Astrocyte of the cerebellum (primary cell): Measurements from ENCODE around the gene C1orf210.

Experiments used
- DNase-seq: peaks from one replicate; pipeline ENCODE4 v3.0.0-alpha.2; 2011; ENCODE audit warnings: low read depth
- H3K4me3 ChIP-seq: 2 replicates; pipeline ENCODE4 v1.5.1; 2011; ENCODE audit warnings: mild to moderate bottlenecking, low read depth, low read length, moderate library complexity
- in situ Hi-C: cut with HindIII; loops from 2 replicates; pipeline ENCODE4 v1.10.0; 2017; ENCODE audit warnings: low sequenced_read_pairs
- TF ChIP-seq, protein P1 (sequence below): IDR thresholded peaks from 2 replicates; pipeline ENCODE4 v1.5.1; 2012; ENCODE audit warnings: low read length, low read depth, moderate library complexity, mild to moderate bottlenecking; ENCODE audit errors: missing control alignments

Gene C1orf210

DNA sequence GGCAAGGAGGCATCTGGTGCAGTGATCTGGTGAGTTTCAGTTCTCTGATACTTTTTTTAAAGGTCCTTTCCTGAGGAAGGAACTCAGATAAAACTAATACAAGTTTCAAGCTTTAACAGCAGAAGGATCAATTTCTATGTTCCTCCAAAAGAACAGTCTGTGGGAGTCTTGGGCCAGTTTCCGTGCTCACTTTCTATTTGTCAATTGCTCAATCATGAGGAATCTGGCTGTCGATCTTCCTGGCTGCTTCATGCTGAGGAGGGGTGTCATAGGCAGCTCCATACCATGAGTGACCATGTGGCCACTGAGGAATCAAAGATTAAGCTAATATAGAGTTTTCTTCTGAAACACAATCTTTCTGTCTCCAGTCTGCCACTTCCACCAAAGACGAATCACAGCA lies 27.0 kb downstream of the C1orf210 start:
- TF ChIP-seq, protein P1, sequence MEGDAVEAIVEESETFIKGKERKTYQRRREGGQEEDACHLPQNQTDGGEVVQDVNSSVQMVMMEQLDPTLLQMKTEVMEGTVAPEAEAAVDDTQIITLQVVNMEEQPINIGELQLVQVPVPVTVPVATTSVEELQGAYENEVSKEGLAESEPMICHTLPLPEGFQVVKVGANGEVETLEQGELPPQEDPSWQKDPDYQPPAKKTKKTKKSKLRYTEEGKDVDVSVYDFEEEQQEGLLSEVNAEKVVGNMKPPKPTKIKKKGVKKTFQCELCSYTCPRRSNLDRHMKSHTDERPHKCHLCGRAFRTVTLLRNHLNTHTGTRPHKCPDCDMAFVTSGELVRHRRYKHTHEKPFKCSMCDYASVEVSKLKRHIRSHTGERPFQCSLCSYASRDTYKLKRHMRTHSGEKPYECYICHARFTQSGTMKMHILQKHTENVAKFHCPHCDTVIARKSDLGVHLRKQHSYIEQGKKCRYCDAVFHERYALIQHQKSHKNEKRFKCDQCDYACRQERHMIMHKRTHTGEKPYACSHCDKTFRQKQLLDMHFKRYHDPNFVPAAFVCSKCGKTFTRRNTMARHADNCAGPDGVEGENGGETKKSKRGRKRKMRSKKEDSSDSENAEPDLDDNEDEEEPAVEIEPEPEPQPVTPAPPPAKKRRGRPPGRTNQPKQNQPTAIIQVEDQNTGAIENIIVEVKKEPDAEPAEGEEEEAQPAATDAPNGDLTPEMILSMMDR: no peak
- DNase-seq: no peak
- in situ Hi-C loops: no loop called here
- H3K4me3 ChIP-seq: no peak overlapping the region

- no peak for DNase-seq
- TF ChIP-seq, protein P1: no peak
- in situ Hi-C loops: no loop called here
- no peak overlapping the region for H3K4me3 ChIP-seq
Measured at GRCh38 chr1:43256675-43257570, 28.5 kb downstream of the C1orf210 start.

- in situ Hi-C loops: no loop called here
- no peak for DNase-seq
- TF ChIP-seq, protein P1: no peak
- H3K4me3 ChIP-seq: no peak overlapping the region
Measured at GRCh38 chr1:43255438-43256210, 29.8 kb downstream of the C1orf210 start.

GRCh38 chr1:43253876-43254275 lies 31.5 kb downstream of the C1orf210 start:
- TF ChIP-seq, protein P1: no peak
- no peak overlapping the region for H3K4me3 ChIP-seq
- in situ Hi-C loops: no loop called here
- no peak for DNase-seq

DNA sequence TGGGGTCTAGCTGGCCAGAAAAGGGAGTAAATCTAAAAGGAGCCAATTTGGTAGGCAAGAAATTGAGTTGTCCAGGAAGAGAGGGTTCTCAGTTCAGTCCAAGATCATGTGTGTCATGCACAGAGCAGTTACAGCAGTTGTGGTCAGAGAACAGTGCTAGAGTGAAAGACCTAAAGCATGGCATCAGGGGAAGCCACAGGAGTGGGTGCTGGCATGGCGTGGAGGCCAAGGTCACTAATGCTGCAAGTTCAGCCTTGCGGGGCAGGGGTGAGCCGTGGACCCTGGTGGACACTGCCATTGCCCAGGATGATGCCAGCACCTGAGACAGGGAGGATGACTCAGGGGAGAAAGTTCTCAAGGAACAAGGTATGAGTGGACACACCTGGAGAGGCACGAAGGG lies 32.2 kb downstream of the C1orf210 start:
- H3K4me3 ChIP-seq: no peak overlapping the region
- in situ Hi-C loops: no loop called here
- no peak for DNase-seq
- TF ChIP-seq, protein P1: no peak

- no peak overlapping the region for H3K4me3 ChIP-seq
- TF ChIP-seq, protein P1: no peak
- in situ Hi-C loops: no loop called here
- DNase-seq: no peak
Measured at GRCh38 chr1:43252225-43252624, 33.2 kb downstream of the C1orf210 start.
